Osteocyte (in vitro differentiated cells): ENCODE data around the gene RCAN2. TPM values are rescaled to one million over a fixed set of nuclear protein-coding genes. Genes with fewer than 3 reads are reported as not detected.

Experiments used
- DNase-seq: peaks from one replicate; pipeline ENCODE4 v3.0.0; 2021; ENCODE audit warnings: mixed read lengths; ENCODE audit not compliant: unreplicated experiment; ENCODE audit errors: extremely low spot score
- H3K27ac Mint-ChIP-seq: one replicate; pipeline ENCODE4 v1.8.0; 2021; ENCODE audit warnings: mild to moderate bottlenecking, mixed read lengths; ENCODE audit not compliant: unreplicated experiment
- H3K27me3 Mint-ChIP-seq: one replicate; pipeline ENCODE4 v1.8.0; 2021; ENCODE audit warnings: mixed read lengths; ENCODE audit not compliant: unreplicated experiment
- H3K36me3 Mint-ChIP-seq: one replicate; pipeline ENCODE4 v1.8.0; 2021; ENCODE audit warnings: mixed read lengths; ENCODE audit not compliant: unreplicated experiment
- H3K4me1 Mint-ChIP-seq: one replicate; pipeline ENCODE4 v1.8.0; 2021; ENCODE audit warnings: mixed read lengths; ENCODE audit not compliant: unreplicated experiment
- H3K4me3 Mint-ChIP-seq: one replicate; pipeline ENCODE4 v1.8.0; 2021; ENCODE audit warnings: mild to moderate bottlenecking, moderate library complexity, mixed read lengths; ENCODE audit not compliant: unreplicated experiment
- H3K9me3 Mint-ChIP-seq: one replicate; pipeline ENCODE4 v1.8.0; 2021; ENCODE audit warnings: mixed read lengths; ENCODE audit not compliant: unreplicated experiment
- CTCF ChIP-seq: fragments of 200-600 bp; sonication (generic); IDR thresholded peaks from 2 replicates; pipeline ENCODE4 v1.5.0; 2021; ENCODE audit warnings: antibody characterized with exemption, mild to moderate bottlenecking, moderate library complexity
- total RNA-seq: library from RNA; stranded (reverse); gene quantifications from 2 replicates; pipeline ENCODE4 v1.2.1, GENCODE V29; 2021

The RCAN2 gene
- total RNA-seq, 1 donor from 2014 or later = 31.3 TPM

GRCh38 chr6:46175446-46175845, 315.8 kb downstream of the RCAN2 start:
- H3K4me3 Mint-ChIP-seq = no peak overlapping the region
- no peak overlapping the region for H3K27ac Mint-ChIP-seq
- TF ChIP-seq CTCF = no peak
- no peak for DNase-seq
- no peaks in the 10 kb centered on the region for H3K9me3 Mint-ChIP-seq
- peaks cover 2% of the 10 kb centered on the region for H3K4me1 Mint-ChIP-seq
- peaks cover 57% of the 10 kb centered on the region for H3K27me3 Mint-ChIP-seq
- H3K36me3 Mint-ChIP-seq = no peaks in the 10 kb centered on the region

DNA sequence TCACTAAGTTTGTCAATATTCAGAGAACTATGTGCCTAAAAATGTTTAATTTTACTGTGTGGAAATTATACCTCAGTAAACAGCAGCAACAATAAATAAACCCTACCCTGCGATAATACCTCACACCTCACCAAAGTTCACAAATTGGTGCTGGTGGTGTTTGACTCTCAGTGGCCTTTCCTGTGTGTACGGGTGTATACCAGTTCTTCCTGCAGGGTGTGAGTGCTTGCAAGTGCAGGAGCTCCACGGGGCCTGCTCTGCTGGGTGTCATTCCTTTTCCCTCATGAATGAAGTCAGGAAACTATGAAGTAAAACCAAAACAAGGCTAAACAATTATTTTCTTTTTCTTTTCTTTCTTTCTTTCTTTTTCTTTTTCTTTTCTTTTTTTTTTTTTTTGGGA, 316.3 kb downstream of the RCAN2 start:
- H3K27me3 Mint-ChIP-seq = peaks cover 59% of the 10 kb centered on the region

GRCh38 chr6:46172176-46172575, 319.1 kb downstream of the RCAN2 start:
- DNase-seq = no peak
- no peak for TF ChIP-seq CTCF
- no peak overlapping the region for H3K4me3 Mint-ChIP-seq

More for the DNA sequence above, 316.3 kb downstream of the RCAN2 start:
- Mint-ChIP-seq H3K4me1 (peaks cover 8% of the 10 kb centered on the region), H3K4me3 (no peak overlapping the region), H3K9me3 (no peaks in the 10 kb centered on the region), H3K27ac (no peak overlapping the region), H3K36me3 (no peaks in the 10 kb centered on the region)
- DNase-seq = no peak
- no peak for TF ChIP-seq CTCF

More at GRCh38 chr6:46172176-46172575, 319.1 kb downstream of the RCAN2 start:
- peaks cover 8% of the 10 kb centered on the region for H3K4me1 Mint-ChIP-seq
- H3K36me3 Mint-ChIP-seq = no peaks in the 10 kb centered on the region
- H3K27ac Mint-ChIP-seq = no peak overlapping the region
- peaks cover 55% of the 10 kb centered on the region for H3K27me3 Mint-ChIP-seq
- no peaks in the 10 kb centered on the region for H3K9me3 Mint-ChIP-seq

Other genes with a start within 250 kb of the RCAN2 start
- gene CYP39A1, start 161.4 kb upstream of the RCAN2 start, total RNA-seq = 0.30 TPM in 1 of 2 replicates, not detected in the other
- 7.6 and 8.2 TPM in 2 replicates for gene SLC25A27, start 161.5 kb upstream of the RCAN2 start, total RNA-seq
- 0.03 and 0.05 TPM in 2 replicates for gene TDRD6, start 196.4 kb upstream of the RCAN2 start, total RNA-seq
- not detected in 2 replicates for gene PLA2G7, start 243.9 kb upstream of the RCAN2 start, total RNA-seq